Measurements from ENCODE around the gene INSM1. TPM values are rescaled to one million over a fixed set of nuclear protein-coding genes. Genes with fewer than 3 reads are reported as not detected.

Gene INSM1
- total RNA-seq, 1 experiment from 2014 or later = 0.07 TPM

GRCh38 chr20:20327746-20328145 is 40.2 kb upstream of the INSM1 start:
- ATAC-seq (no peak), DNase-seq (ENCODE audit: low read depth, low spot score) (no peak)
- intact Hi-C loops (cut with micrococcal nuclease) = no loop called here
- TF ChIP-seq CBX3 (IDR thresholded peaks at IDR 0.05; ENCODE audit: low read depth) = no peak
- no peak for TF ChIP-seq ATF3 (IDR thresholded peaks at IDR 0.05)
- no peak for TF ChIP-seq EZH2 (IDR thresholded peaks at IDR 0.05)
- no peak for TF ChIP-seq MAX (IDR thresholded peaks at IDR 0.05)
- TF ChIP-seq RAD21 (IDR thresholded peaks at IDR 0.05; ENCODE audit: low read depth) = no peak
- TF ChIP-seq SRF (IDR thresholded peaks at IDR 0.05; ENCODE audit: low read depth) = no peak
- TF ChIP-seq EZH2phosphoT487 (IDR thresholded peaks at IDR 0.05; ENCODE audit: borderline replicate concordance) = no peak
- BruUV-seq (replicated peaks) = no TSS peak
- Histone ChIP-seq H3K27ac (ENCODE audit: low read depth, low read length) (no peak overlapping the region), H3K79me2 (ENCODE audit: insufficient read depth, low read length) (no peaks in the 10 kb centered on the region), H3K4me3 (replicated peaks in 1 of 2; ENCODE audit: low read depth in 1 of 2, low read length in 2 of 2) (no peak overlapping the region), H3K9me2 (ENCODE audit: insufficient read depth) (no peaks in the 10 kb centered on the region), H3K9ac (ENCODE audit: low read length) (no peak overlapping the region), H2AFZ (ENCODE audit: low read depth, low read length, poor library complexity, severe bottlenecking) (no peak overlapping the region), H4K20me1 (ENCODE audit: insufficient read depth) (no peaks in the 10 kb centered on the region), H3K27me3 (ENCODE audit: insufficient read depth, low read length) (no peaks in the 10 kb centered on the region; the same call in 1 of the 2 replicates), H3K4me1 (ENCODE audit: control insufficient read depth in 1 of 2, insufficient read depth in 2 of 2, low read length in 2 of 2) (no peaks in the 10 kb centered on the region), H3K9me3 (ENCODE audit: control insufficient read depth in 1 of 2, insufficient read depth in 1 of 2, low read depth in 1 of 2, low read length in 2 of 2) (no peaks in the 10 kb centered on the region), H3K4me2 (ENCODE audit: low read length) (no peak overlapping the region), H3K36me3 (ENCODE audit: control insufficient read depth in 1 of 2, insufficient read depth in 2 of 2, low read length in 2 of 2) (no peaks in the 10 kb centered on the region)
- CTCF ChIA-PET = no interaction called here
- RAD21 ChIA-PET (ENCODE audit: low non-redundant PET in 1 of 2, low total read pairs in 2 of 2, uncharacterized antibody in 2 of 2, unreplicated experiment in 2 of 2) = no interaction called here
- POLR2A ChIA-PET = no interaction called here

- no peak overlapping the region for H3K27ac ChIP-seq (ENCODE audit: low read depth, low read length)
- no peak for DNase-seq (ENCODE audit: low read depth, low spot score)
- no peaks in the 10 kb centered on the region for H3K36me3 ChIP-seq (ENCODE audit: control insufficient read depth in 1 of 2, insufficient read depth in 2 of 2, low read length in 2 of 2)
- ChIA-PET RAD21 (ENCODE audit: low non-redundant PET in 1 of 2, low total read pairs in 2 of 2, uncharacterized antibody in 2 of 2, unreplicated experiment in 2 of 2) (no interaction called here), POLR2A (no interaction called here), CTCF (no interaction called here)
- H3K9ac ChIP-seq (ENCODE audit: low read length) = no peak overlapping the region
- no peaks in the 10 kb centered on the region for H4K20me1 ChIP-seq (ENCODE audit: insufficient read depth)
- H3K9me2 ChIP-seq (ENCODE audit: insufficient read depth) = no peaks in the 10 kb centered on the region
- H3K4me1 ChIP-seq (ENCODE audit: control insufficient read depth in 1 of 2, insufficient read depth in 2 of 2, low read length in 2 of 2) = no peaks in the 10 kb centered on the region
- intact Hi-C loops (cut with micrococcal nuclease) = no loop called here
- H3K4me3 ChIP-seq (replicated peaks in 1 of 2; ENCODE audit: low read depth in 1 of 2, low read length in 2 of 2) = no peak overlapping the region
- peaks cover 8% of the 10 kb centered on the region for H3K27me3 ChIP-seq (ENCODE audit: insufficient read depth, low read length)
- H3K4me2 ChIP-seq (ENCODE audit: low read length) = no peak overlapping the region
- no TSS peak for BruUV-seq (replicated peaks)
- no peaks in the 10 kb centered on the region for H3K9me3 ChIP-seq (ENCODE audit: control insufficient read depth in 1 of 2, insufficient read depth in 1 of 2, low read depth in 1 of 2, low read length in 2 of 2)
- no peaks in the 10 kb centered on the region for H3K79me2 ChIP-seq (ENCODE audit: insufficient read depth, low read length)
- ATAC-seq = no peak
- H2AFZ ChIP-seq (ENCODE audit: low read depth, low read length, poor library complexity, severe bottlenecking) = no peak overlapping the region
- TF ChIP-seq TCF7L2 (IDR thresholded peaks at IDR 0.05; ENCODE audit: borderline replicate concordance, extremely low read depth, insufficient read depth, insufficient read length) (no peak), SIN3A (IDR thresholded peaks at IDR 0.05; ENCODE audit: low read depth) (no peak), ELF1 (IDR thresholded peaks at IDR 0.05; ENCODE audit: borderline replicate concordance, low read depth) (no peak), FOSL1 (IDR thresholded peaks at IDR 0.05; ENCODE audit: low read depth) (no peak), MAX (IDR thresholded peaks at IDR 0.05) (no peak), SP1 (IDR thresholded peaks at IDR 0.05; ENCODE audit: low read depth) (no peak), EGR1 (IDR thresholded peaks at IDR 0.05; ENCODE audit: low read depth) (no peak), EZH2 (IDR thresholded peaks at IDR 0.05) (no peak), REST (IDR thresholded peaks at IDR 0.05; ENCODE audit: low read depth) (no peak), ZBTB33 (IDR thresholded peaks at IDR 0.05; ENCODE audit: extremely low read depth, insufficient replicate concordance, low read length) (no peak), POLR2AphosphoS5 (IDR thresholded peaks at IDR 0.05; ENCODE audit: low read depth, low read length) (no peak), ZFX (IDR thresholded peaks at IDR 0.05) (no peak)
These were observed 38.3 kb upstream of the INSM1 start for GRCh38 chr20:20329564-20329963.
